HepG2 (cell line): ENCODE data around the gene PCGF2. TPM values are rescaled to one million over a fixed set of nuclear protein-coding genes. Genes with fewer than 3 reads are reported as not detected.
A peak's percentile ranks its signal among the peaks of the same experiment; 100 is the strongest.

Source experiments
- CEBPB ChIP-seq: IDR thresholded peaks from 2 replicates; pipeline ENCODE4 v1.6.1; 2011; ENCODE audit warnings: low read depth, low read length, improper control_type of control experiment, borderline replicate concordance
- CENPX ChIP-seq: sonication (generic); formaldehyde crosslinking; IDR thresholded peaks from 2 replicates; pipeline ENCODE4 v1.9.0; 2021; ENCODE audit warnings: mild to moderate bottlenecking, missing genetic modification reagents, moderate library complexity
- CHD4 ChIP-seq: fragments of 200-600 bp; sonication (generic); IDR thresholded peaks from 2 replicates; pipeline ENCODE4 v1.7.0; 2017; ENCODE audit warnings: mild to moderate bottlenecking, low read length, borderline replicate concordance
- ELK4 ChIP-seq: sonication (generic); formaldehyde crosslinking; IDR thresholded peaks from 2 replicates; pipeline ENCODE4 v1.9.0; 2021; ENCODE audit warnings: missing genetic modification reagents, borderline replicate concordance
- FOXC1 ChIP-seq: sonication (generic); formaldehyde crosslinking; IDR thresholded peaks from 2 replicates; pipeline ENCODE4 v1.8.0; 2022; ENCODE audit warnings: mild to moderate bottlenecking, missing genetic modification reagents, borderline replicate concordance
- NFATC3 ChIP-seq: sonication (generic); formaldehyde crosslinking; IDR thresholded peaks from 2 replicates; pipeline ENCODE4 v1.5.1; 2020; ENCODE audit warnings: mild to moderate bottlenecking, missing genetic modification reagents
- THAP11 ChIP-seq: IDR thresholded peaks from 2 replicates; pipeline ENCODE4 v1.6.1; 2016; ENCODE audit warnings: missing biosample characterization, missing genetic modification reagents
- TRIM24 ChIP-seq: sonication (generic); formaldehyde crosslinking; IDR thresholded peaks from 2 replicates; pipeline ENCODE4 v1.8.0; 2022; ENCODE audit warnings: mild to moderate bottlenecking, missing genetic modification reagents
- ZGPAT ChIP-seq: IDR thresholded peaks from 2 replicates; pipeline ENCODE4 v1.6.1; 2016; ENCODE audit warnings: mild to moderate bottlenecking
- ZNF740 ChIP-seq: sonication (generic); formaldehyde crosslinking; IDR thresholded peaks from 2 replicates; pipeline ENCODE4 v1.4.0; 2020; ENCODE audit warnings: missing genetic modification reagents
- polyA plus RNA-seq, 8 experiments: library from polyadenylated mRNA; depleted of rRNA in 3 of 8; stranded (reverse) in 7 of 8; unstranded in 1 of 8; fragments of >200 nt; fragmentation: Illumina TruSeq in 4 of 8; extraction: Trizol in 4 of 8; gene quantifications; 2 replicates each; pipeline versions ENCODE4 v1.2.1 to v1.2.3, GENCODE V29; 2011 to 2016; ENCODE audit warnings: low read depth in 4 of 8, missing spikeins in 1 of 8, mixed read lengths in 1 of 8; ENCODE audit not compliant: insufficient read depth in 1 of 8
- total RNA-seq, 5 experiments: library from RNA; depleted of rRNA; stranded (reverse); fragments of >200 nt; fragmentation: Illumina TruSeq; extraction: Trizol; gene quantifications; 2 replicates each; pipeline ENCODE4 v1.2.3, GENCODE V29; 2016; ENCODE audit warnings: low read depth in 1 of 5

PCGF2 gene
- total and polyA plus RNA-seq, 2 of the 13 experiments (the other 11 are each of a cell fraction or from before 2014, with no cell fraction given): 11.6 to 29.4 TPM

GRCh38 chr17:38751144-38751807, 3.1 kb upstream of the PCGF2 start (continued):
- TF ChIP-seq ELK4 (CRISPR knock-in tag) (no peak), CENPX (CRISPR knock-in tag) (no peak), TRIM24 (CRISPR knock-in tag) (no peak), CEBPB (no peak), CHD4 (peak; percentile 94; the same call in 1 of the 2 replicates), ZNF740 (peak; percentile 86), FOXC1 (no peak), THAP11 (CRISPR knock-in tag) (no peak), ZGPAT (CRISPR knock-in tag) (no peak), NFATC3 (no peak)
